WTC11 (cell line): ENCODE data around the gene PDZRN3. TPM values are rescaled to one million over a fixed set of nuclear protein-coding genes. Genes with fewer than 3 reads are reported as not detected.

ENCODE experiments used
- ATAC-seq: fragments of 200-7000 bp; cut with Tn5 transposase; 2 replicates; pipeline ENCODE4 v1.10.0; 2021; ENCODE audit warnings: mild to moderate bottlenecking, moderate library complexity
- CTCF ChIA-PET: fragments of 300-600 bp; sonication (Branson Sonifier 250); formaldehyde crosslinking; loops from one replicate; lab custom pipeline; 2021; ENCODE audit warnings: antibody characterized with exemption; lab: Charles Lee
- POLR2A ChIA-PET: fragments of 350-600 bp; sonication (Branson Sonifier 250); formaldehyde crosslinking; loops from one replicate; lab custom pipeline; 2021; ENCODE audit warnings: antibody characterized with exemption; lab: Charles Lee
- DNase-seq: peaks from one replicate; pipeline ENCODE4 v3.0.0; 2021; ENCODE audit warnings: low spot score
- H3K27ac Mint-ChIP-seq: 2 replicates; pipeline ENCODE4 v1.8.0; 2021; ENCODE audit warnings: mixed read lengths
- H3K27me3 Mint-ChIP-seq: 2 replicates; pipeline ENCODE4 v1.8.0; 2021; ENCODE audit warnings: low read depth, mild to moderate bottlenecking, moderate library complexity, mixed read lengths
- H3K36me3 Mint-ChIP-seq: 2 replicates; pipeline ENCODE4 v1.8.0; 2021; ENCODE audit warnings: mixed read lengths
- H3K4me1 Mint-ChIP-seq: 2 replicates; pipeline ENCODE4 v1.8.0; 2022; ENCODE audit warnings: mixed read lengths
- H3K4me3 Mint-ChIP-seq: 2 replicates; pipeline ENCODE4 v1.8.0; 2021; ENCODE audit warnings: mild to moderate bottlenecking, moderate library complexity, mixed read lengths
- H3K9me3 Mint-ChIP-seq: 2 replicates; pipeline ENCODE4 v1.8.0; 2021; ENCODE audit warnings: mixed read lengths
- CDX4 ChIP-seq: fragments of 250-450 bp; sonication (Bioruptor Pico); IDR thresholded peaks from 2 replicates; pipeline ENCODE4 v1.9.0; 2021; ENCODE audit warnings: moderate library complexity, mild to moderate bottlenecking, inconsistent platforms, borderline replicate concordance
- CTCF ChIP-seq: fragments of 200-600 bp; IDR thresholded peaks from 2 replicates; pipeline ENCODE4 v1.8.0; 2022; ENCODE audit warnings: antibody characterized with exemption
- FOXP1 ChIP-seq: sonication (generic); formaldehyde crosslinking; IDR thresholded peaks from 2 replicates; pipeline ENCODE4 v1.8.0; 2022; ENCODE audit warnings: missing genetic modification reagents, mild to moderate bottlenecking, moderate library complexity, borderline replicate concordance
- GABPB1 ChIP-seq: sonication (generic); formaldehyde crosslinking; IDR thresholded peaks from 2 replicates; pipeline ENCODE4 v1.8.1; 2023; ENCODE audit warnings: mild to moderate bottlenecking, missing genetic modification reagents
- GTF2I ChIP-seq: fragments of 250-450 bp; sonication (Bioruptor Pico); conservative IDR thresholded peaks from 2 replicates; pipeline ENCODE4 v1.4.0; 2021; ENCODE audit warnings: mild to moderate bottlenecking
- JAZF1 ChIP-seq: fragments of 250-450 bp; sonication (Bioruptor Pico); IDR thresholded peaks from 2 replicates; pipeline ENCODE4 v1.9.0; 2021; ENCODE audit warnings: moderate library complexity, mild to moderate bottlenecking, inconsistent platforms
- JUN ChIP-seq: sonication (generic); formaldehyde crosslinking; IDR thresholded peaks from 2 replicates; pipeline ENCODE4 v1.8.0; 2023; ENCODE audit warnings: mild to moderate bottlenecking, missing genetic modification reagents
- MYBL2 ChIP-seq: sonication (generic); formaldehyde crosslinking; IDR thresholded peaks from 2 replicates; pipeline ENCODE4 v1.8.1; 2023; ENCODE audit warnings: mild to moderate bottlenecking, moderate library complexity, missing genetic modification reagents
- NR1H2 ChIP-seq: sonication (generic); formaldehyde crosslinking; IDR thresholded peaks from 2 replicates; pipeline ENCODE4 v1.9.0; 2021; ENCODE audit warnings: mild to moderate bottlenecking, moderate library complexity, missing genetic modification reagents
- OVOL2 ChIP-seq: fragments of 250-450 bp; sonication (Bioruptor Pico); IDR thresholded peaks from 2 replicates; pipeline ENCODE4 v1.9.0; 2021; ENCODE audit warnings: mild to moderate bottlenecking, borderline replicate concordance
- TEAD1 ChIP-seq: sonication (generic); formaldehyde crosslinking; IDR thresholded peaks from 2 replicates; pipeline ENCODE4 v1.8.0; 2022; ENCODE audit warnings: mild to moderate bottlenecking, missing genetic modification reagents
- ZBTB21 ChIP-seq: sonication (generic); formaldehyde crosslinking; IDR thresholded peaks from 2 replicates; pipeline ENCODE4 v1.8.1; 2023; ENCODE audit warnings: mild to moderate bottlenecking, missing genetic modification reagents, borderline replicate concordance
- ZNF121 ChIP-seq: sonication (generic); formaldehyde crosslinking; IDR thresholded peaks from 2 replicates; pipeline ENCODE4 v1.8.0; 2023; ENCODE audit warnings: missing genetic modification reagents
- ZNF219 ChIP-seq: sonication (generic); formaldehyde crosslinking; IDR thresholded peaks from 2 replicates; pipeline ENCODE4 v1.8.0; 2023; ENCODE audit warnings: missing genetic modification reagents, mild to moderate bottlenecking, borderline replicate concordance
- ZNF281 ChIP-seq: sonication (generic); formaldehyde crosslinking; IDR thresholded peaks from 2 replicates; pipeline ENCODE4 v1.8.0; 2023; ENCODE audit warnings: mild to moderate bottlenecking, missing genetic modification reagents
- ZNF512 ChIP-seq: sonication (generic); formaldehyde crosslinking; IDR thresholded peaks from 2 replicates; pipeline ENCODE4 v1.8.1; 2022; ENCODE audit warnings: missing genetic modification reagents, borderline replicate concordance
- ZNF671 ChIP-seq: fragments of 250-450 bp; sonication (Bioruptor Pico); IDR thresholded peaks from 2 replicates; pipeline ENCODE4 v1.8.0; 2021; ENCODE audit warnings: mild to moderate bottlenecking
- total RNA-seq: library from RNA; stranded (reverse); gene quantifications from 3 replicates; pipeline ENCODE4 v1.2.3, GENCODE V29; 2021
- TF ChIP-seq, protein P1 (sequence below): sonication (generic); formaldehyde crosslinking; IDR thresholded peaks from 2 replicates; pipeline ENCODE4 v1.8.0; 2022; ENCODE audit warnings: mild to moderate bottlenecking, missing genetic modification reagents
- TF ChIP-seq, protein P2 (sequence below): sonication (generic); formaldehyde crosslinking; IDR thresholded peaks from 2 replicates; pipeline ENCODE4 v1.8.1; 2022; ENCODE audit warnings: mild to moderate bottlenecking, missing genetic modification reagents, moderate library complexity, borderline replicate concordance
- TF ChIP-seq, protein P3 (sequence below): sonication (generic); formaldehyde crosslinking; IDR thresholded peaks from 2 replicates; pipeline ENCODE4 v1.8.0; 2022; ENCODE audit warnings: mild to moderate bottlenecking, missing genetic modification reagents
- TF ChIP-seq, protein P4 (sequence below): sonication (generic); formaldehyde crosslinking; IDR thresholded peaks from 2 replicates; pipeline ENCODE4 v1.8.1; 2023; ENCODE audit warnings: mild to moderate bottlenecking, missing genetic modification reagents
- TF ChIP-seq, protein P5 (sequence below): sonication (generic); formaldehyde crosslinking; IDR thresholded peaks from 2 replicates; pipeline ENCODE4 v1.8.0; 2023; ENCODE audit warnings: missing genetic modification reagents

Gene PDZRN3
- total RNA-seq, 1 experiment from 2014 or later, result 9.5 TPM

DNA sequence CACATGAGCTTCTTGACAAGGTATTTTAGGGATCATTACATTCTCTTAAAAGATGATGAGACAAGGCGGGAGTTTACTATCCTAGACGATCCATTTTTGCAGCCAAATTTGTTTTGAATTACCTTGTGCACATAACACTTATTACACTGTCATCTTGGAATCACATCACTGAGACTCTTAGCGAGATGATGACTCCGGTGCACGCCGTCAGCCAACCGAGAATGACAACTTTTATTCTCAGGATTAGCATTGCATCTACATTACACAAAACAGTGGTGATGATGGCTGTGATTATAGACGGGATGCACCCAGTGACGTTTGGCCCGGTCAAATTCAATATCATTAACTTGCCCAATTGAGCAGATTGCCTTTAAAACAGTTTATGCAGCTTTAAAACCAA lies 216.1 kb downstream of the PDZRN3 start:
- no peak for TF ChIP-seq OVOL2
- TF ChIP-seq, protein P1, sequence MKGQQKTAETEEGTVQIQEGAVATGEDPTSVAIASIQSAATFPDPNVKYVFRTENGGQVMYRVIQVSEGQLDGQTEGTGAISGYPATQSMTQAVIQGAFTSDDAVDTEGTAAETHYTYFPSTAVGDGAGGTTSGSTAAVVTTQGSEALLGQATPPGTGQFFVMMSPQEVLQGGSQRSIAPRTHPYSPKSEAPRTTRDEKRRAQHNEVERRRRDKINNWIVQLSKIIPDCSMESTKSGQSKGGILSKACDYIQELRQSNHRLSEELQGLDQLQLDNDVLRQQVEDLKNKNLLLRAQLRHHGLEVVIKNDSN (CRISPR knock-in tag), result no peak
- TF ChIP-seq, protein P2, sequence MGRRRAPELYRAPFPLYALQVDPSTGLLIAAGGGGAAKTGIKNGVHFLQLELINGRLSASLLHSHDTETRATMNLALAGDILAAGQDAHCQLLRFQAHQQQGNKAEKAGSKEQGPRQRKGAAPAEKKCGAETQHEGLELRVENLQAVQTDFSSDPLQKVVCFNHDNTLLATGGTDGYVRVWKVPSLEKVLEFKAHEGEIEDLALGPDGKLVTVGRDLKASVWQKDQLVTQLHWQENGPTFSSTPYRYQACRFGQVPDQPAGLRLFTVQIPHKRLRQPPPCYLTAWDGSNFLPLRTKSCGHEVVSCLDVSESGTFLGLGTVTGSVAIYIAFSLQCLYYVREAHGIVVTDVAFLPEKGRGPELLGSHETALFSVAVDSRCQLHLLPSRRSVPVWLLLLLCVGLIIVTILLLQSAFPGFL, result no peak
- TF ChIP-seq GABPB1, result no peak
- no peak for TF ChIP-seq ZNF512 (CRISPR knock-in tag)
- no peak for TF ChIP-seq FOXP1 (CRISPR knock-in tag)
- no peak for TF ChIP-seq JAZF1 (CRISPR knock-in tag)
- no peak for TF ChIP-seq NR1H2
- TF ChIP-seq, protein P3, sequence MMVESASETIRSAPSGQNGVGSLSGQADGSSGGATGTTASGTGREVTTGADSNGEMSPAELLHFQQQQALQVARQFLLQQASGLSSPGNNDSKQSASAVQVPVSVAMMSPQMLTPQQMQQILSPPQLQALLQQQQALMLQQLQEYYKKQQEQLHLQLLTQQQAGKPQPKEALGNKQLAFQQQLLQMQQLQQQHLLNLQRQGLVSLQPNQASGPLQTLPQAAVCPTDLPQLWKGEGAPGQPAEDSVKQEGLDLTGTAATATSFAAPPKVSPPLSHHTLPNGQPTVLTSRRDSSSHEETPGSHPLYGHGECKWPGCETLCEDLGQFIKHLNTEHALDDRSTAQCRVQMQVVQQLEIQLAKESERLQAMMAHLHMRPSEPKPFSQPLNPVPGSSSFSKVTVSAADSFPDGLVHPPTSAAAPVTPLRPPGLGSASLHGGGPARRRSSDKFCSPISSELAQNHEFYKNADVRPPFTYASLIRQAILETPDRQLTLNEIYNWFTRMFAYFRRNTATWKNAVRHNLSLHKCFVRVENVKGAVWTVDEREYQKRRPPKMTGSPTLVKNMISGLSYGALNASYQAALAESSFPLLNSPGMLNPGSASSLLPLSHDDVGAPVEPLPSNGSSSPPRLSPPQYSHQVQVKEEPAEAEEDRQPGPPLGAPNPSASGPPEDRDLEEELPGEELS, result no peak
- TF ChIP-seq GTF2I (CRISPR knock-in tag), result no peak
- no peak for TF ChIP-seq TEAD1
- TF ChIP-seq, protein P4, sequence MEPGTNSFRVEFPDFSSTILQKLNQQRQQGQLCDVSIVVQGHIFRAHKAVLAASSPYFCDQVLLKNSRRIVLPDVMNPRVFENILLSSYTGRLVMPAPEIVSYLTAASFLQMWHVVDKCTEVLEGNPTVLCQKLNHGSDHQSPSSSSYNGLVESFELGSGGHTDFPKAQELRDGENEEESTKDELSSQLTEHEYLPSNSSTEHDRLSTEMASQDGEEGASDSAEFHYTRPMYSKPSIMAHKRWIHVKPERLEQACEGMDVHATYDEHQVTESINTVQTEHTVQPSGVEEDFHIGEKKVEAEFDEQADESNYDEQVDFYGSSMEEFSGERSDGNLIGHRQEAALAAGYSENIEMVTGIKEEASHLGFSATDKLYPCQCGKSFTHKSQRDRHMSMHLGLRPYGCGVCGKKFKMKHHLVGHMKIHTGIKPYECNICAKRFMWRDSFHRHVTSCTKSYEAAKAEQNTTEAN (CRISPR knock-in tag), result no peak
- no peak for TF ChIP-seq ZNF219
- no peak for TF ChIP-seq ZNF121 (CRISPR knock-in tag)
- TF ChIP-seq ZBTB21 (CRISPR knock-in tag), result no peak
- TF ChIP-seq CTCF, result no peak
- no peak for TF ChIP-seq ZNF671
- CTCF ChIA-PET, result interaction anchor here (1.1 to 1.2 kb wide), 2 partner anchors 99 to 308 kb away, joined by 3 to 4 read pairs; no protein-coding TSS in a partner anchor
- H3K36me3 Mint-ChIP-seq, result no peaks in the 10 kb centered on the region
- no peaks in the 10 kb centered on the region for H3K9me3 Mint-ChIP-seq
- DNase-seq (no peak), ATAC-seq (no peak)
- H3K27ac Mint-ChIP-seq, result no peak overlapping the region
- H3K4me3 Mint-ChIP-seq, result no peak overlapping the region
- H3K27me3 Mint-ChIP-seq, result no peaks in the 10 kb centered on the region
- POLR2A ChIA-PET, result no interaction called here
- peaks cover 11% of the 10 kb centered on the region for H3K4me1 Mint-ChIP-seq

DNA sequence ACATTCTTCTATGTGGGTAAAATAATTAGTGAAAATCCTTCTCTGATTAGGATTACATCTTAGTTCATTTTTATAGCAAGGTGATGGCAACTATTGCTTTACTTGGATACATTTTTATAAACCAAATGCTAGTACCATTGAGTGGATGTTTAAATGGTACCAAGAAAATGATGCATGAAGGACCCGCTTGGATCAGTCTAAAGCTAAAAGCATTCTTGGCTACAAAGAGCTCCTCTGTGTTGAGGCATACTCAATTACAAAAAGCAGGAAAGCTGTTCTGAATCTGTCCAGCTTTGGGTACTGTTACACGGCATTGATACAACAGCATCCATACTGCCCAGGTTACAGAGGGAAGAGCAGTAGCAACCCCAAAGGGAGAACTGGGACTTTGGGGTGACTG lies 217.2 kb downstream of the PDZRN3 start:
- peaks cover 3% of the 10 kb centered on the region; the same call in 1 of the 2 replicates for H3K9me3 Mint-ChIP-seq
- H3K27ac Mint-ChIP-seq, result no peak overlapping the region
- ChIA-PET CTCF (interaction anchor here (1.1 kb wide), 1 partner anchor 307 kb away, joined by 3 read pairs; no protein-coding TSS in a partner anchor), POLR2A (no interaction called here)
- peaks cover 11% of the 10 kb centered on the region for H3K4me1 Mint-ChIP-seq
- H3K4me3 Mint-ChIP-seq, result no peak overlapping the region
- peaks cover 5% of the 10 kb centered on the region for H3K36me3 Mint-ChIP-seq
- no peak for DNase-seq
- H3K27me3 Mint-ChIP-seq, result no peaks in the 10 kb centered on the region
- ATAC-seq, result no peak
- TF ChIP-seq JUN (CRISPR knock-in tag) (no peak), ZNF281 (CRISPR knock-in tag) (no peak), MYBL2 (CRISPR knock-in tag) (no peak), CDX4 (CRISPR knock-in tag) (no peak)
- TF ChIP-seq, protein P5, sequence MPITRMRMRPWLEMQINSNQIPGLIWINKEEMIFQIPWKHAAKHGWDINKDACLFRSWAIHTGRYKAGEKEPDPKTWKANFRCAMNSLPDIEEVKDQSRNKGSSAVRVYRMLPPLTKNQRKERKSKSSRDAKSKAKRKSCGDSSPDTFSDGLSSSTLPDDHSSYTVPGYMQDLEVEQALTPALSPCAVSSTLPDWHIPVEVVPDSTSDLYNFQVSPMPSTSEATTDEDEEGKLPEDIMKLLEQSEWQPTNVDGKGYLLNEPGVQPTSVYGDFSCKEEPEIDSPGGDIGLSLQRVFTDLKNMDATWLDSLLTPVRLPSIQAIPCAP, result no peak
- TF ChIP-seq, protein P1 (CRISPR knock-in tag), result no peak
